Vagina (tissue), 2 donors: ENCODE data around the gene HHATL. TPM values are rescaled to one million over a fixed set of nuclear protein-coding genes. Genes with fewer than 3 reads are reported as not detected.

Source experiments
- DNase-seq, 2 donors: peaks; one replicate each; pipeline ENCODE4 v3.0.0-alpha.2; 2017; ENCODE audit errors: extremely low spot score in 2 of 2
- H3K27ac ChIP-seq: fragments of 200-600 bp; sonication (generic); one replicate; pipeline ENCODE4 v1.5.1; 2019
- H3K27me3 ChIP-seq: fragments of 200-600 bp; sonication (generic); one replicate; pipeline ENCODE4 v1.5.1; 2019
- H3K36me3 ChIP-seq, 2 donors: fragments of 200-600 bp; sonication (generic); one replicate each; pipeline ENCODE4 v1.5.1; 2017 to 2019
- H3K4me1 ChIP-seq: fragments of 200-600 bp; sonication (generic); one replicate; pipeline ENCODE4 v1.5.1; 2019
- H3K4me3 ChIP-seq, 2 donors: fragments of 200-600 bp; sonication (generic); 1 replicate in 1 of 2; 2 replicates in 1 of 2; pipeline ENCODE4 v1.5.1; 2016 to 2019
- H3K9me3 ChIP-seq: fragments of 200-600 bp; sonication (generic); one replicate; pipeline ENCODE4 v1.5.1; 2019
- CTCF ChIP-seq, 3 experiments: fragments of 450-650 bp in 2 of 3; fragments of 200-600 bp in 1 of 3; sonication (generic) in 1 of 3; IDR thresholded peaks; one replicate each; pipeline ENCODE4 v1.5.1; 2017 to 2019; ENCODE audit warnings: antibody characterized with exemption in 3 of 3, mild to moderate bottlenecking in 2 of 3, moderate library complexity in 2 of 3
- POLR2A ChIP-seq, 2 donors: fragments of 450-650 bp; IDR thresholded peaks; one replicate each; pipeline ENCODE4 v1.6.1; 2017; ENCODE audit warnings: antibody characterized with exemption in 2 of 2, mild to moderate bottlenecking in 2 of 2, moderate library complexity in 2 of 2
- POLR2AphosphoS5 ChIP-seq, 2 donors: sonication (generic); formaldehyde crosslinking; IDR thresholded peaks; one replicate each; pipeline ENCODE4 v1.9.0; 2017; ENCODE audit warnings: antibody characterized with exemption in 2 of 2, mild to moderate bottlenecking in 2 of 2, low read depth in 1 of 2; ENCODE audit not compliant: insufficient read depth in 1 of 2
- intact Hi-C: fragments of 100-400 bp; cut with DNase I; formaldehyde crosslinking; loops from one replicate; pipeline ENCODE4 v1.15.1; 2023
- total RNA-seq: library from RNA; depleted of rRNA; stranded (reverse); fragments of >200 nt; gene quantifications from one replicate; pipeline ENCODE4 v1.2.3, GENCODE V29; 2016

Gene HHATL
- total RNA-seq, 1 donor from 2014 or later = not detected

GRCh38 chr3:42700366-42701288 lies 2.0 kb downstream of the HHATL start:
- H3K27me3 ChIP-seq = no peaks in the 10 kb centered on the region
- TF ChIP-seq CTCF (IDR thresholded peaks at IDR 0.05) = no peak
- TF ChIP-seq POLR2AphosphoS5 (IDR thresholded peaks at IDR 0.05; ENCODE audit: insufficient read depth in 1 of 2, low read depth in 1 of 2) = no peak
- no peak for TF ChIP-seq POLR2A (IDR thresholded peaks at IDR 0.05)
- no peak overlapping the region for H3K27ac ChIP-seq
- intact Hi-C loops = no loop called here
- H3K36me3 ChIP-seq = no peaks in the 10 kb centered on the region
- H3K9me3 ChIP-seq = no peaks in the 10 kb centered on the region
- no peaks in the 10 kb centered on the region for H3K4me1 ChIP-seq
- no peak overlapping the region for H3K4me3 ChIP-seq
- DNase-seq = peak in 1 of 2 donors; percentile 90

GRCh38 chr3:42699511-42699971 lies 3.1 kb downstream of the HHATL start:
- no peaks in the 10 kb centered on the region for H3K27me3 ChIP-seq
- H3K4me3 ChIP-seq = no peak overlapping the region
- no peaks in the 10 kb centered on the region for H3K9me3 ChIP-seq
- no peak overlapping the region for H3K27ac ChIP-seq
- TF ChIP-seq CTCF (IDR thresholded peaks at IDR 0.05) = no peak
- no peak for TF ChIP-seq POLR2AphosphoS5 (IDR thresholded peaks at IDR 0.05; ENCODE audit: insufficient read depth in 1 of 2, low read depth in 1 of 2)
- TF ChIP-seq POLR2A (IDR thresholded peaks at IDR 0.05) = no peak
- intact Hi-C loops = loop anchor here (5.0 kb wide), 1 partner anchor 1033 kb away; no protein-coding TSS in a partner anchor
- no peaks in the 10 kb centered on the region for H3K4me1 ChIP-seq
- no peaks in the 10 kb centered on the region for H3K36me3 ChIP-seq
- peak in 1 of 2 donors; percentile 74 for DNase-seq

GRCh38 chr3:42698911-42699230 lies 3.7 kb downstream of the HHATL start:
- no peaks in the 10 kb centered on the region for H3K9me3 ChIP-seq
- H3K4me1 ChIP-seq = no peaks in the 10 kb centered on the region
- intact Hi-C loops = loop anchor here (5.0 kb wide), 1 partner anchor 1033 kb away; no protein-coding TSS in a partner anchor
- H3K27ac ChIP-seq = no peak overlapping the region
- TF ChIP-seq POLR2AphosphoS5 (IDR thresholded peaks at IDR 0.05; ENCODE audit: insufficient read depth in 1 of 2, low read depth in 1 of 2) = no peak
- TF ChIP-seq CTCF (IDR thresholded peaks at IDR 0.05) = no peak
- no peak for TF ChIP-seq POLR2A (IDR thresholded peaks at IDR 0.05)
- peak in 1 of 2 donors; percentile 70 for DNase-seq
- H3K36me3 ChIP-seq = no peaks in the 10 kb centered on the region
- no peak overlapping the region for H3K4me3 ChIP-seq
- H3K27me3 ChIP-seq = no peaks in the 10 kb centered on the region

GRCh38 chr3:42698216-42698910 lies 4.2 kb downstream of the HHATL start:
- Histone ChIP-seq H3K27ac (no peak overlapping the region), H3K9me3 (no peaks in the 10 kb centered on the region), H3K27me3 (no peaks in the 10 kb centered on the region), H3K4me3 (no peak overlapping the region), H3K4me1 (no peaks in the 10 kb centered on the region), H3K36me3 (no peaks in the 10 kb centered on the region)
- TF ChIP-seq POLR2AphosphoS5 (IDR thresholded peaks at IDR 0.05; ENCODE audit: insufficient read depth in 1 of 2, low read depth in 1 of 2) (no peak), POLR2A (IDR thresholded peaks at IDR 0.05) (no peak), CTCF (IDR thresholded peaks at IDR 0.05) (no peak)
- DNase-seq = no peak
- intact Hi-C loops = loop anchor here (5.0 kb wide), 1 partner anchor 1034 kb away; no protein-coding TSS in a partner anchor
